GM18907 (cell line): ENCODE measurements around the gene GRAPL.
"Not testable (repeated sequence)": the region's sequence is repeated elsewhere in the genome, so short reads cannot be mapped to it uniquely, and the experiment has no call there.

Experiments
- ATAC-seq: cut with Tn5 transposase; IDR thresholded peaks from one replicate; pipeline ENCODE4 v1.9.1; 2021; ENCODE audit warnings: mild to moderate bottlenecking, moderate library complexity; ENCODE audit not compliant: unreplicated experiment

The GRAPL gene

DNA sequence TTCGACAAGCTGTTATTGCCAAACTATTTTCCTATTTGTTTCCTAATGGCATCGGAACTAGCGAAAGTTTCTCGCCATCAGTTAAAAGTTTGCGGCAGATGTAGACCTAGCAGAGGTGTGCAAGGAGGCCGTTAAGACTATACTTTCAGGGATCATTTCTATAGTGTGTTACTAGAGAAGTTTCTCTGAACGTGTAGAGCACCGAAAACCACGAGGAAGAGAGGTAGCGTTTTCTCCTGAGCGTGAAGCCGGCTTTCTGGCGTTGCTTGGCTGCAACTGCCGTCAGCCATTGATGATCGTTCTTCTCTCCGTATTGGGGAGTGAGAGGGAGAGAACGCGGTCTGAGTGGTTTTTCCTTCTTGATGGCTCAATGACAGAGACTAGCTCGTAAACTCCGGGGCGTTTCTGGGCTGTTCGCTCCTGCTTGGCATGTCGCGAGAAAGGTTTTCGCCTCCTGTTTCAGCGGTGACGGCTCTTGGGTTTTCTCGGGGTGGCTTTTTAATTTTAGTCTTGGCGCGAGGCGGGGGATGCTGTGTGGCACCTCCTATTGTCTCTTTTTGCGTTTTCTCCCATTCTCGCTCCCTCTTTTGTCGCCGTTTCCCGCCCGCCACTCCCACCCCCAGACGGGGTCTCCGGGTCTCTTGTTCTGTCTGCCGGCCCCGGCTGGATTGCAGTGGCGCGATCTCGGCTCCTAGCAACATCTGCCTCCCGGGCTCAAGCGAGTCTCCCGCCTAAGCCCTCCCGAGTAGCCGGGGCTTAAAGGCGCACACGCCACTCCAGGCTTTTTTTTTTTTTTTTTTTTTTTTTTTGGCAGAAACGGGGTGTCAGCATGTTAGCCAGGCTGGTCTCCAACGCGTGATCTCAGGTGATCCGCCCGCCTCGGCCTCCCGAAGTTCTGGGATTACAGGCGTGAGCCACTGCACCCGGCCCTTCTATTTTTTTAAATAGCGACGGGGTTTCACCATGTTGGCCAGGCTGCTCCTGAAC, 60.8 kb downstream of the GRAPL start:
- ATAC-seq = peak; percentile 36

DNA sequence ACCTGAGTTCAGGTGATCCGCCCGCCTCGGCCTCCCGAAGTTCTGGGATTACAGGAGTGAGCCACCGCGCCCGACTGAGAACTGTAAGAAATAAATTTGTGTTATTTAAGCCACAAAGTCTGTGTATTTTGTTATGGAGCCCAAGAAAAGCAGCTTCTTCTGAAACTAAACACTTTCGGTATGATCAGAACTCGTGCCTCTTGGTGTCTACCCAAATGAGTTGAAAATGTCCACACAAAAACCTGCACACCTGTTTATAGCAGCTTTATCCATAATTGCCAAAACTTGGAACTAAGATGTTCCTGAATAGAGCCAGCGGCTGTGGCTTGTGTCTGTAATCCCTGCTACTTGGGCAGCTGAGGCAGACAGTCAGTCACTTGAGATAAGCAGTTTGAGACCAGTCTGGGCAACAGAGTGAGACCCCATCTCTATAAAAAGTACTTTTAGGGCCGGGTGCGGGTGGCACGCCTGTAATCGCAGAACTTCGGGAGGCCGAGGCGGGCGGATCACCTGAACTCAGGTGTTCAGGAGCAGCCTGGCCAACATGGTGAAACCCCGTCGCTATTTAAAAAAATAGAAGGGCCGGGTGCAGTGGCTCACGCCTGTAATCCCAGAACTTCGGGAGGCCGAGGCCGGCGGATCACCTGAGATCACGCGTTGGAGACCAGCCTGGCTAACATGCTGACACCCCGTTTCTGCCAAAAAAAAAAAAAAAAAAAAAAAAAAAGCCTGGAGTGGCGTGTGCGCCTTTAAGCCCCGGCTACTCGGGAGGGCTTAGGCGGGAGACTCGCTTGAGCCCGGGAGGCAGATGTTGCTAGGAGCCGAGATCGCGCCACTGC, 61.7 kb downstream of the GRAPL start:
- peak; percentile 81 for ATAC-seq

DNA sequence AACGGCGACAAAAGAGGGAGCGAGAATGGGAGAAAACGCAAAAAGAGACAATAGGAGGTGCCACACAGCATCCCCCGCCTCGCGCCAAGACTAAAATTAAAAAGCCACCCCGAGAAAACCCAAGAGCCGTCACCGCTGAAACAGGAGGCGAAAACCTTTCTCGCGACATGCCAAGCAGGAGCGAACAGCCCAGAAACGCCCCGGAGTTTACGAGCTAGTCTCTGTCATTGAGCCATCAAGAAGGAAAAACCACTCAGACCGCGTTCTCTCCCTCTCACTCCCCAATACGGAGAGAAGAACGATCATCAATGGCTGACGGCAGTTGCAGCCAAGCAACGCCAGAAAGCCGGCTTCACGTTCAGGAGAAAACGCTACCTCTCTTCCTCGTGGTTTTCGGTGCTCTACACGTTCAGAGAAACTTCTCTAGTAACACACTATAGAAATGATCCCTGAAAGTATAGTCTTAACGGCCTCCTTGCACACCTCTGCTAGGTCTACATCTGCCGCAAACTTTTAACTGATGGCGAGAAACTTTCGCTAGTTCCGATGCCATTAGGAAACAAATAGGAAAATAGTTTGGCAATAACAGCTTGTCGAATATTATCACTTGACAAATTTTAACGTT, 62.5 kb downstream of the GRAPL start:
- ATAC-seq = not testable (repeated sequence)

DNA sequence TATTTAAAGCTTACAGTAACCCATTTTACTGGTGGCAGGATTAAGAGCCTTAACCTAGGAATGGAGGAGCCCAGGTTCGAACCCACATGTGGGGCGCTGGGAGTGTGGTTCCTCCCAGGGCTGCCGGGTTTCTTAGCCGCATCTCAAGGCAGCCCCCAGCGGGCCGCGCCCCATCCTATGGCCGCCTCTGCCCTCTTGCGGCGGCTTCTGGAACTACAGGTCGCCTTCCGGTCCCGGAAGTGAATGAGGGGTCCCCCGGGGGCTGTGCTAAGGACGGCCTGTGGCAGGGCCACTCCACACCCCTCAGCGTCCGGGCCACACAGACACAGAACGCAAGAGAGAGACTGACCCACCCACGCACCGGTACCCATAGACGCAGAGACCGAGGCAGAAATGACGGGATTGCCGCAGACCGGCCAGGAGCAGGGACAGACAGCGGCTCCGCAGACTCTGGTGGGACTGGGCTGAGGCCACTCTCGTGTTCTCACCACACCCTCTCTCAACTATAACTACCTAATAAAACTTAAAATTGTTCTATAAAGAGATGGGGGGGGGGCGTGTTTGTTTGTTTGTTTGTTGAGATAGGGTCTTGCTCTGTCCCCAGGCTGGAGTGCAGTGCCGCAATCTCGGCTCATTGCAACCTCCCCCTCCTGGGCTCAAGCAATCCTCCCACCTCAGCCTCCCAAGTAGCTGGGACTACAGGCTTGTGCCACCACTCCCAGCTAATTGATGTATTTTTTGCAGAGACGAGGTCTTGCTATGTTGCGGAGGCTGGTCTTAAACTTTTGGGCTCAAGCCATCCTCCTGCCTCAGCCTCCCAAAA, 69.2 kb downstream of the GRAPL start:
- peak; percentile 80 for ATAC-seq

DNA sequence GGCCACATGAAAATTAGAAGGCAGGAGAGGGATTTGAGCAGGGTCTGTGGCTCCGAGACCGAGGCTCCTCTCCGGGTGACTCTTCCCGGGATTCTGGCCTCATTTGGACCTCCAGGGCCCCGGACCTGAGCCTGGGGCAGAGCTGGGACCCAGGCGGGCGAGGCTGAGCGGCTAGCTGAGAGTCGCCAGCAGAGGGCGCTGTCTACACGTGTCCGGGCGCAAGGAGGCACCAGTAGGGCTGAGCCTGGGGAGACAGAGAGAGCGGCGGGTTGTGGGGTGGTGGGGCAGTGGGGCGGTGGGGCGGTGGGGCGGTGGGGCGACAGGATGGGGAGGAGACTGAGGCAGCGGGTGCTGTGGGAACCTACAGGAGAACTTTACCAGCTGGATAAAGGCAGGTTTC, 75.1 kb downstream of the GRAPL start:
- peak; percentile 77 for ATAC-seq

DNA sequence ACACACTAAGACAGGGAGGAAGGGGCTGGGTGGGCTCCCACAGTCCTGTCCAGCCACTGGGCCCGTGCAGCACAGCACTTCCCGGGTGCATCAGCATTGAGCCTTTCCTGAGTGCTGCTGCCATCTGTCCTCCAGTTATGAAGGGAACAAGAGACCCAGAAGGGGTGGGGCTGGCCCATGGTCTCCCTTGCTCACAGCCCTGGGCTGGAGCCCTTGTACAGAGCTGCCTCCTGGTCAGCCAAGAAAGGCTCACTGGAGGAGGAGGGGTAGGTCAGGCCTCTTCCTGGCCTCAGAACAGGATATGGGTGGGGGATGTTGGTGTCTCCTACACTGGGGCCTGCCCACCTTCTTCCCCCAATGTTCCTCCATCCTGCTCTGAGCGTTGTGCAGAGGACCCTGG, 76.0 kb downstream of the GRAPL start:
- ATAC-seq = not testable (repeated sequence)
